Measurements from ENCODE around the gene CUL4B. TPM values are rescaled to one million over a fixed set of nuclear protein-coding genes. Genes with fewer than 3 reads are reported as not detected.
A peak's percentile ranks its signal among the peaks of the same experiment; 100 is the strongest.
"Not testable (repeated sequence)": the region's sequence is repeated elsewhere in the genome, so short reads cannot be mapped to it uniquely, and the experiment has no call there.

Gene CUL4B
- total and polyA plus RNA-seq, 12 donors, result 8.2 to 24.1 (median 19.0) TPM

GRCh38 chrX:120475447-120475846 is 85.3 kb downstream of the CUL4B start:
- H3K27me3 ChIP-seq, H3K4me1 ChIP-seq, H3K27ac ChIP-seq, H3K4me3 ChIP-seq, DNase-seq, H3K36me3 ChIP-seq, ATAC-seq, H3K9me3 ChIP-seq: not testable (repeated sequence)
- WGBS, 2 donors, result 0% methylated on average over 1 of the region's 1 CpG
- intact Hi-C loops (cut with DNase I), result loop anchor here in 4 of 10 donors (10.0 kb wide), 1 partner anchor 161 kb away; the partner anchor contains the start of gene TMEM255A (in 4 of the 4)
- peak; percentile 42 to 70 (median 61) for TF ChIP-seq CTCF (IDR thresholded peaks at IDR 0.05)

Other genes with a start within 250 kb of the CUL4B start
- gene TMEM255A, start 249.5 kb downstream of the CUL4B start, total RNA-seq, result 1 to 10 TPM in 1 of 10 donors, under 1 TPM in 8, not detected in 1; 0.09 to 1.3 (median 0.33) TPM
- gene TMEM255A, start 249.5 kb downstream of the CUL4B start, polyA plus RNA-seq, result under 1 TPM; 0.15 to 0.16 TPM
- gene ATP1B4, start 198.9 kb downstream of the CUL4B start, total RNA-seq, result 1 to 10 TPM in 2 of 10 donors, under 1 TPM in 6, not detected in 2; 0.11 to 4.6 (median 0.72) TPM
- not detected for gene ATP1B4, start 198.9 kb downstream of the CUL4B start, polyA plus RNA-seq
- gene LAMP2, start 91.7 kb downstream of the CUL4B start, total RNA-seq, result 10 to 100 TPM; 55.2 to 88.7 (median 61.5) TPM
- 10 to 100 TPM; 14.9 to 30.9 TPM for gene LAMP2, start 91.7 kb downstream of the CUL4B start, polyA plus RNA-seq
- 10 to 100 TPM; 31.4 to 41.0 (median 35.6) TPM for gene MCTS1, start 43.1 kb upstream of the CUL4B start, total RNA-seq
- gene MCTS1, start 43.1 kb upstream of the CUL4B start, polyA plus RNA-seq, result 10 to 100 TPM; 31.5 to 41.4 TPM
- gene C1GALT1C1, start 69.1 kb upstream of the CUL4B start, total RNA-seq, result 10 to 100 TPM; 13.6 to 22.7 (median 17.2) TPM
- gene C1GALT1C1, start 69.1 kb upstream of the CUL4B start, polyA plus RNA-seq, result 10 to 100 TPM; 10.8 to 22.4 TPM

Data from heart right ventricle (tissue), 16 donors.